Astrocyte (in vitro differentiated cells and primary cell): ENCODE measurements around the gene PCDHA1. TPM values are rescaled to one million over a fixed set of nuclear protein-coding genes. Genes with fewer than 3 reads are reported as not detected.

ENCODE experiments used
- DNase-seq: peaks from one replicate; pipeline ENCODE4 v3.0.0-alpha.2; 2010; ENCODE audit warnings: low read depth
- FAIRE-seq: peaks from 2 replicates; lab custom pipeline; 2011; peaks lifted over from hg19 to GRCh38; lab: Jason Lieb, UNC
- H2AFZ ChIP-seq: 2 replicates; pipeline ENCODE4 v1.6.0; 2012; ENCODE audit warnings: low read depth, low read length, inconsistent platforms
- H3K27ac ChIP-seq: 2 replicates; pipeline ENCODE4 v1.5.1; 2011; ENCODE audit warnings: low read depth, low read length, inconsistent platforms
- H3K27me3 ChIP-seq: 2 replicates; pipeline ENCODE4 v1.6.0; 2011; ENCODE audit warnings: low read length, inconsistent platforms; ENCODE audit not compliant: insufficient read depth
- H3K36me3 ChIP-seq: 2 replicates; pipeline ENCODE4 v1.5.1; 2011; ENCODE audit warnings: low read length, inconsistent platforms; ENCODE audit not compliant: insufficient read depth
- H3K4me1 ChIP-seq: 2 replicates; pipeline ENCODE4 v1.5.1; 2011; ENCODE audit warnings: low read length, inconsistent platforms; ENCODE audit not compliant: insufficient read depth
- H3K4me2 ChIP-seq: 2 replicates; pipeline ENCODE4 v1.6.0; 2012; ENCODE audit warnings: low read length, inconsistent platforms
- H3K4me3 ChIP-seq: 2 replicates; pipeline ENCODE4 v1.5.1; 2011; ENCODE audit warnings: low read depth, mild to moderate bottlenecking, low read length, inconsistent platforms; ENCODE audit not compliant: insufficient read depth
- H3K79me2 ChIP-seq: 2 replicates; pipeline ENCODE4 v1.6.0; 2012; ENCODE audit warnings: mild to moderate bottlenecking, low read length, inconsistent platforms; ENCODE audit not compliant: insufficient read depth
- H3K9ac ChIP-seq: 2 replicates; pipeline ENCODE4 v1.6.0; 2012; ENCODE audit warnings: mild to moderate bottlenecking, low read length, inconsistent platforms
- H3K9me3 ChIP-seq: 2 replicates; pipeline ENCODE4 v1.5.1; 2012; ENCODE audit warnings: low read depth, mild to moderate bottlenecking, low read length, inconsistent platforms; ENCODE audit not compliant: insufficient read depth
- H4K20me1 ChIP-seq: 2 replicates; pipeline ENCODE4 v1.6.0; 2012; ENCODE audit warnings: low read length, inconsistent platforms; ENCODE audit not compliant: insufficient read depth
- H3K27ac Mint-ChIP-seq: one replicate; pipeline ENCODE4 v1.8.0; 2021; ENCODE audit warnings: mild to moderate bottlenecking, mixed read lengths; ENCODE audit not compliant: unreplicated experiment
- H3K27me3 Mint-ChIP-seq: one replicate; pipeline ENCODE4 v1.8.0; 2021; ENCODE audit warnings: low read depth, mixed read lengths; ENCODE audit not compliant: unreplicated experiment
- H3K36me3 Mint-ChIP-seq: one replicate; pipeline ENCODE4 v1.8.0; 2021; ENCODE audit warnings: low read depth, mixed read lengths; ENCODE audit not compliant: unreplicated experiment
- H3K4me1 Mint-ChIP-seq: one replicate; pipeline ENCODE4 v1.8.0; 2021; ENCODE audit warnings: low read depth, mixed read lengths; ENCODE audit not compliant: unreplicated experiment
- H3K4me3 Mint-ChIP-seq: one replicate; pipeline ENCODE4 v1.8.0; 2021; ENCODE audit warnings: mild to moderate bottlenecking, moderate library complexity, mixed read lengths; ENCODE audit not compliant: unreplicated experiment
- H3K9me3 Mint-ChIP-seq: one replicate; pipeline ENCODE4 v1.8.0; 2021; ENCODE audit warnings: mild to moderate bottlenecking, mixed read lengths; ENCODE audit not compliant: unreplicated experiment
- CTCF ChIP-seq: IDR thresholded peaks from 2 replicates; pipeline ENCODE4 v1.5.1; 2011; ENCODE audit warnings: low read depth, mild to moderate bottlenecking, inconsistent platforms, low read length, moderate library complexity; ENCODE audit not compliant: insufficient read depth
- EZH2 ChIP-seq: IDR thresholded peaks from 2 replicates; pipeline ENCODE4 v1.6.1; 2012; ENCODE audit warnings: mild to moderate bottlenecking, low read length, inconsistent platforms; ENCODE audit not compliant: insufficient read depth
- total RNA-seq: library from RNA; stranded (reverse); gene quantifications from 2 replicates; pipeline ENCODE4 v1.2.1, GENCODE V29; 2021

Gene PCDHA1
- total RNA-seq, 1 donor from 2014 or later, result not detected

- no peaks in the 10 kb centered on the region for H3K27me3 Mint-ChIP-seq
- Histone ChIP-seq H3K27ac (no peak overlapping the region), H2AFZ (no peak overlapping the region), H3K4me3 (no peak overlapping the region), H3K9me3 (peaks cover 3% of the 10 kb centered on the region), H3K79me2 (no peaks in the 10 kb centered on the region), H3K27me3 (peaks cover 5% of the 10 kb centered on the region), H3K4me2 (no peak overlapping the region), H3K9ac (no peak overlapping the region), H3K36me3 (no peaks in the 10 kb centered on the region), H3K4me1 (no peaks in the 10 kb centered on the region), H4K20me1 (no peaks in the 10 kb centered on the region)
- FAIRE-seq, result no peak
- peaks cover 4% of the 10 kb centered on the region for H3K36me3 Mint-ChIP-seq
- no peak overlapping the region for H3K27ac Mint-ChIP-seq
- H3K9me3 Mint-ChIP-seq, result no peaks in the 10 kb centered on the region
- TF ChIP-seq EZH2 (no peak), CTCF (no peak)
- peaks cover 15% of the 10 kb centered on the region for H3K4me1 Mint-ChIP-seq
- H3K4me3 Mint-ChIP-seq, result no peak overlapping the region
- DNase-seq, result no peak
Measured at GRCh38 chr5:140964356-140964755, 178.4 kb downstream of the PCDHA1 start.

- no peak for FAIRE-seq
- Histone ChIP-seq H3K27ac (no peak overlapping the region), H3K79me2 (no peaks in the 10 kb centered on the region), H3K4me1 (no peaks in the 10 kb centered on the region), H2AFZ (peak overlapping the region; percentile 90), H3K4me3 (peak overlapping the region; percentile 58), H3K36me3 (no peaks in the 10 kb centered on the region), H3K9me3 (peaks cover 3% of the 10 kb centered on the region), H3K27me3 (peaks cover 5% of the 10 kb centered on the region), H3K4me2 (peak overlapping the region; percentile 85), H3K9ac (no peak overlapping the region), H4K20me1 (no peaks in the 10 kb centered on the region)
- H3K4me3 Mint-ChIP-seq, result peak overlapping the region; percentile 88
- peaks cover 15% of the 10 kb centered on the region for H3K4me1 Mint-ChIP-seq
- peaks cover 4% of the 10 kb centered on the region for H3K36me3 Mint-ChIP-seq
- no peaks in the 10 kb centered on the region for H3K9me3 Mint-ChIP-seq
- H3K27me3 Mint-ChIP-seq, result no peaks in the 10 kb centered on the region
- TF ChIP-seq CTCF (no peak), EZH2 (no peak)
- DNase-seq, result no peak
- H3K27ac Mint-ChIP-seq, result peak overlapping the region; percentile 95
Measured at GRCh38 chr5:140965905-140966292, 180.0 kb downstream of the PCDHA1 start.

GRCh38 chr5:140966293-140967225 is 180.6 kb downstream of the PCDHA1 start, which contains the start of gene PCDHAC2:
Gene PCDHAC2 (plus strand): TSS chr5:140966476. CDS start chr5:140966767, 291 bp downstream.
- Histone ChIP-seq H3K9me3 (peaks cover 3% of the 10 kb centered on the region), H3K36me3 (no peaks in the 10 kb centered on the region), H3K27ac (no peak within 1 kb of the TSS), H3K27me3 (peaks cover 5% of the 10 kb centered on the region), H3K4me3 (peak within 1 kb of the TSS; percentile 58), H2AFZ (peak within 1 kb of the TSS; percentile 90), H3K9ac (no peak within 1 kb of the TSS), H3K4me1 (no peaks in the 10 kb centered on the region), H3K79me2 (no peaks in the 10 kb centered on the region), H3K4me2 (peak within 1 kb of the TSS; percentile 85), H4K20me1 (no peaks in the 10 kb centered on the region)
- Mint-ChIP-seq H3K27ac (peak within 1 kb of the TSS; percentile 95), H3K27me3 (no peaks in the 10 kb centered on the region), H3K4me3 (peak within 1 kb of the TSS; percentile 88), H3K9me3 (no peaks in the 10 kb centered on the region), H3K4me1 (peaks cover 15% of the 10 kb centered on the region), H3K36me3 (peaks cover 4% of the 10 kb centered on the region)
- FAIRE-seq, result no peak
- TF ChIP-seq EZH2 (no peak), CTCF (no peak)
- DNase-seq, result peak; percentile 2
